ENCODE measurements around the gene DLGAP3. TPM values are rescaled to one million over a fixed set of nuclear protein-coding genes. Genes with fewer than 3 reads are reported as not detected.

The DLGAP3 gene
- total and polyA plus RNA-seq, 2 of the 13 experiments (the other 11 are each of a cell fraction or from before 2014, with no cell fraction given), result 0.03 to 0.04 TPM

DNA sequence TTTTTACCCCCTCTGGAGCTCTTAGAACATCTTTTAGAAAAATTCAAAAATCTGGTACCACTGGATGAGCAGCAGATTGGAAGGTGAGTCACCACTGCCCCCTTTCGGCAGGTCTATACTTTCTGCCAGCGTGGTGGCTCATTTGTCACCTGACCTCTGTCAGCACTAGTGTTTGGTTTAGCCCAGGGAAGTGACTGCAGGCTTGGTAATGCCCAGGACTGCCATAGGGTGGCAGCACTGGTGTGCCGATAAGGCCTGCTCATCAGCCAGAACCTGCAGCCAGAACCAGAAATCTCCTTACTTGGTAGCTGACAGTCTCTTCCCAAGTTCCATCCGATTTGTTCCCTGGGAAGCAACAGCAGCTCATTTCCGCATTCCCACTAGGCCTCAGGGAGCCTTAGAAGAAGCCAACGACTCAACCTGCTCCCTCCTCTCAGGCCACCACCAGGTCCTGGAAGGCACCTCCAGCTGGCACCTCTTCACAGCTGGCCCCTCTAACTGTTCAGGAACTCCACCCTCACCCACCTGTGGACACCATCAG, 76.7 kb downstream of the DLGAP3 start (continued):
- peak; percentile 54 for TF ChIP-seq ZFX (CRISPR knock-in tag; IDR thresholded peaks at IDR 0.05; ENCODE audit: low read depth)
- TF ChIP-seq ASH2L (IDR thresholded peaks at IDR 0.05; ENCODE audit: insufficient read length, low read depth, low read length), result peak; percentile 46
- peak; percentile 69; the same call in 1 of the 2 replicates for TF ChIP-seq SMAD3 (CRISPR knock-in tag; IDR thresholded peaks at IDR 0.05)
- TF ChIP-seq GATAD2A (CRISPR knock-in tag; IDR thresholded peaks at IDR 0.05), result peak; percentile 43
- peak; percentile 37; the same call in 1 of the 2 replicates for TF ChIP-seq NFYC (CRISPR knock-in tag; IDR thresholded peaks at IDR 0.05)
- peak; percentile 79 for TF ChIP-seq ZMYM4 (CRISPR knock-in tag; IDR thresholded peaks at IDR 0.05)
- no peak for TF ChIP-seq ZBTB3 (CRISPR knock-in tag; IDR thresholded peaks at IDR 0.05; ENCODE audit: borderline replicate concordance, low read depth)
- no peak for TF ChIP-seq FIP1L1 (IDR thresholded peaks at IDR 0.05; ENCODE audit: borderline replicate concordance, insufficient read depth, low read depth, low read length)
- peak; percentile 49 for TF ChIP-seq FOXA3 (CRISPR knock-in tag; IDR thresholded peaks at IDR 0.05)
- peak; percentile 94 for TF ChIP-seq TFE3 (CRISPR knock-in tag; IDR thresholded peaks at IDR 0.05)
- peak; percentile 90 for TF ChIP-seq PRDM10 (CRISPR knock-in tag; IDR thresholded peaks at IDR 0.05; ENCODE audit: low read depth)
- TF ChIP-seq ZFYVE20 (CRISPR knock-in tag; IDR thresholded peaks at IDR 0.05; ENCODE audit: borderline replicate concordance, low read depth), result no peak
- TF ChIP-seq, protein P1, sequence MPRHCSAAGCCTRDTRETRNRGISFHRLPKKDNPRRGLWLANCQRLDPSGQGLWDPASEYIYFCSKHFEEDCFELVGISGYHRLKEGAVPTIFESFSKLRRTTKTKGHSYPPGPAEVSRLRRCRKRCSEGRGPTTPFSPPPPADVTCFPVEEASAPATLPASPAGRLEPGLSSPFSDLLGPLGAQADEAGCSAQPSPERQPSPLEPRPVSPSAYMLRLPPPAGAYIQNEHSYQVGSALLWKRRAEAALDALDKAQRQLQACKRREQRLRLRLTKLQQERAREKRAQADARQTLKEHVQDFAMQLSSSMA (CRISPR knock-in tag; IDR thresholded peaks at IDR 0.05), result no peak
- TF ChIP-seq, protein P2, sequence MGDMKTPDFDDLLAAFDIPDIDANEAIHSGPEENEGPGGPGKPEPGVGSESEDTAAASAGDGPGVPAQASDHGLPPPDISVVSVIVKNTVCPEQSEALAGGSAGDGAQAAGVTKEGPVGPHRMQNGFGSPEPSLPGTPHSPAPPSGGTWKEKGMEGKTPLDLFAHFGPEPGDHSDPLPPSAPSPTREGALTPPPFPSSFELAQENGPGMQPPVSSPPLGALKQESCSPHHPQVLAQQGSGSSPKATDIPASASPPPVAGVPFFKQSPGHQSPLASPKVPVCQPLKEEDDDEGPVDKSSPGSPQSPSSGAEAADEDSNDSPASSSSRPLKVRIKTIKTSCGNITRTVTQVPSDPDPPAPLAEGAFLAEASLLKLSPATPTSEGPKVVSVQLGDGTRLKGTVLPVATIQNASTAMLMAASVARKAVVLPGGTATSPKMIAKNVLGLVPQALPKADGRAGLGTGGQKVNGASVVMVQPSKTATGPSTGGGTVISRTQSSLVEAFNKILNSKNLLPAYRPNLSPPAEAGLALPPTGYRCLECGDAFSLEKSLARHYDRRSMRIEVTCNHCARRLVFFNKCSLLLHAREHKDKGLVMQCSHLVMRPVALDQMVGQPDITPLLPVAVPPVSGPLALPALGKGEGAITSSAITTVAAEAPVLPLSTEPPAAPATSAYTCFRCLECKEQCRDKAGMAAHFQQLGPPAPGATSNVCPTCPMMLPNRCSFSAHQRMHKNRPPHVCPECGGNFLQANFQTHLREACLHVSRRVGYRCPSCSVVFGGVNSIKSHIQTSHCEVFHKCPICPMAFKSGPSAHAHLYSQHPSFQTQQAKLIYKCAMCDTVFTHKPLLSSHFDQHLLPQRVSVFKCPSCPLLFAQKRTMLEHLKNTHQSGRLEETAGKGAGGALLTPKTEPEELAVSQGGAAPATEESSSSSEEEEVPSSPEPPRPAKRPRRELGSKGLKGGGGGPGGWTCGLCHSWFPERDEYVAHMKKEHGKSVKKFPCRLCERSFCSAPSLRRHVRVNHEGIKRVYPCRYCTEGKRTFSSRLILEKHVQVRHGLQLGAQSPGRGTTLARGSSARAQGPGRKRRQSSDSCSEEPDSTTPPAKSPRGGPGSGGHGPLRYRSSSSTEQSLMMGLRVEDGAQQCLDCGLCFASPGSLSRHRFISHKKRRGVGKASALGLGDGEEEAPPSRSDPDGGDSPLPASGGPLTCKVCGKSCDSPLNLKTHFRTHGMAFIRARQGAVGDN (CRISPR knock-in tag; IDR thresholded peaks at IDR 0.05), result peak; percentile 34
- 0 out of 2 replicates have a peak, but pooled peaks have one; percentile 60 for TF ChIP-seq ZKSCAN8 (CRISPR knock-in tag; IDR thresholded peaks at IDR 0.05; ENCODE audit: borderline replicate concordance)
- TF ChIP-seq SMAD1 (CRISPR knock-in tag; IDR thresholded peaks at IDR 0.05; ENCODE audit: borderline replicate concordance, low read depth), result no peak
- TF ChIP-seq ZFY (CRISPR knock-in tag; IDR thresholded peaks at IDR 0.05), result peak; percentile 34; the same call in 1 of the 2 replicates
- no peak for TF ChIP-seq SIN3A (IDR thresholded peaks at IDR 0.05; ENCODE audit: borderline replicate concordance, low read depth, low read length)
- TF ChIP-seq TEAD2 (CRISPR knock-in tag; IDR thresholded peaks at IDR 0.05), result no peak
- TF ChIP-seq ZSCAN9 (CRISPR knock-in tag; IDR thresholded peaks at IDR 0.05; ENCODE audit: borderline replicate concordance), result peak; percentile 57; the same call in 1 of the 2 replicates

Measured in HepG2 (cell line).